Psoas muscle (tissue), 8 donors: ENCODE measurements around the gene CYP24A1. TPM values are rescaled to one million over a fixed set of nuclear protein-coding genes. Genes with fewer than 3 reads are reported as not detected.

Experiments used
- ATAC-seq, 4 donors: fragments of 200-7000 bp; cut with Tn5 transposase; one replicate each; pipeline ENCODE4 v1.9.1; 2020; ENCODE audit warnings: moderate library complexity in 3 of 4, mild to moderate bottlenecking in 2 of 4
- DNase-seq, 2 donors: peaks; one replicate each; pipeline ENCODE4 v3.0.0-alpha.2; 2020
- H3K27ac ChIP-seq: fragments of 200-600 bp; one replicate; pipeline ENCODE4 v1.8.0; 2022
- H3K27me3 ChIP-seq, 3 donors: fragments of 200-600 bp in 1 of 3; one replicate each; pipeline versions ENCODE4 v1.6.1 to v1.8.0; 2013 to 2022; ENCODE audit warnings: low read length in 2 of 3, mild to moderate bottlenecking in 2 of 3, moderate library complexity in 1 of 3; ENCODE audit not compliant: insufficient read depth in 3 of 3
- H3K36me3 ChIP-seq, 2 donors: fragments of 200-600 bp in 1 of 2; one replicate each; pipeline versions ENCODE4 v1.6.1 to v1.8.0; 2013 to 2022; ENCODE audit warnings: low read depth in 1 of 2, mild to moderate bottlenecking in 1 of 2, moderate library complexity in 1 of 2; ENCODE audit not compliant: insufficient read depth in 1 of 2
- H3K4me1 ChIP-seq: fragments of 200-600 bp; one replicate; pipeline ENCODE4 v1.8.0; 2022
- H3K4me3 ChIP-seq: fragments of 200-600 bp; one replicate; pipeline ENCODE4 v1.8.0; 2022; ENCODE audit warnings: mild to moderate bottlenecking
- H3K9me3 ChIP-seq: fragments of 200-600 bp; one replicate; pipeline ENCODE4 v1.8.0; 2022
- CTCF ChIP-seq: fragments of 200-600 bp; IDR thresholded peaks from one replicate; pipeline ENCODE4 v1.8.0; 2022; ENCODE audit warnings: antibody characterized with exemption
- WGBS, 3 donors: extraction: QIAGEN DNeasy Blood & Tissue Kit; methylation state at CpG; one replicate each; pipeline versions ENCODE4 v1.1.6 to v1.1.7; 2013; 5-methylcytosine and 5-hydroxymethylcytosine counted together
- intact Hi-C, 2 donors: fragments of 100-400 bp; cut with DNase I; formaldehyde crosslinking; loops; one replicate each; pipeline versions ENCODE4 v1.11.0 to v1.14.2; 2022
- polyA plus RNA-seq, 3 donors: library from polyadenylated mRNA; stranded (reverse); fragments of 200-250 nt; gene quantifications; one replicate each; pipeline ENCODE4 v1.2.3, GENCODE V29; 2013
- total RNA-seq, 4 donors: library from RNA; stranded (reverse); fragmentation: NEBNext Ultra II Directional in 2 of 4; extraction: Animal tissue kit (Norgen Biotek cat#: 25700) in 2 of 4; gene quantifications; one replicate each; pipeline versions ENCODE4 v1.2.1 to v1.2.4, GENCODE V29; 2021 to 2023
- donor health status: healthy with polysubstance abuse.
- donor health status: DM: no; HTN: no; CAD: no; lungs with moderate emphysema.
- donor health status: Bipolar disorder and iron deficiency.
- donor health status: healthy.
- donor health status: DM: yes; HTN: yes; CAD: no.
- donor health status: DM: no; HTN: no; CAD: no.
- donor health status: DM: no; HTN: no; CAD: no.
- donor health status: DM: yes; HTN: yes; CAD: no.

Gene CYP24A1
- total and polyA plus RNA-seq, 7 donors: 0.03 TPM; not detected in 6

GRCh38 chr20:54158856-54159418 lies 14.8 kb downstream of the CYP24A1 start:
- 88 to 91% (median 89%) methylated on average over 8 of the region's 8 CpGs for WGBS, 3 donors
- H3K27ac ChIP-seq: no peak overlapping the region
- TF ChIP-seq CTCF: no peak
- intact Hi-C loops: no loop called here
- no peaks in the 10 kb centered on the region for H3K36me3 ChIP-seq
- H3K27me3 ChIP-seq: peaks cover 4 to 7% (median 7%) of the 10 kb centered on the region in 3 donors
- H3K9me3 ChIP-seq: no peaks in the 10 kb centered on the region
- H3K4me1 ChIP-seq: no peaks in the 10 kb centered on the region
- ATAC-seq: no peak
- no peak for DNase-seq
- no peak overlapping the region for H3K4me3 ChIP-seq

- WGBS, 3 donors: 80 to 83% (median 81%) methylated on average over 3 of the region's 3 CpGs
- no peak for TF ChIP-seq CTCF
- Histone ChIP-seq H3K36me3 (no peaks in the 10 kb centered on the region), H3K9me3 (no peaks in the 10 kb centered on the region), H3K27me3 (peaks cover 4 to 7% (median 7%) of the 10 kb centered on the region in 3 donors), H3K4me1 (no peaks in the 10 kb centered on the region), H3K4me3 (no peak overlapping the region), H3K27ac (no peak overlapping the region)
- intact Hi-C loops: no loop called here
- DNase-seq (no peak), ATAC-seq (no peak)
These were observed 15.6 kb downstream of the CYP24A1 start for GRCh38 chr20:54158226-54158625.

GRCh38 chr20:54156981-54157835 lies 16.6 kb downstream of the CYP24A1 start:
- no peak for ATAC-seq
- TF ChIP-seq CTCF: no peak
- Histone ChIP-seq H3K27me3 (peaks cover 0 to 4% (median 3%) of the 10 kb centered on the region in 3 donors), H3K4me1 (no peaks in the 10 kb centered on the region), H3K27ac (no peak overlapping the region), H3K4me3 (no peak overlapping the region), H3K9me3 (no peaks in the 10 kb centered on the region), H3K36me3 (no peaks in the 10 kb centered on the region)
- intact Hi-C loops: no loop called here
- DNase-seq: no peak
- 79 to 81% (median 81%) methylated on average over 19 of the region's 19 CpGs for WGBS, 3 donors

DNA sequence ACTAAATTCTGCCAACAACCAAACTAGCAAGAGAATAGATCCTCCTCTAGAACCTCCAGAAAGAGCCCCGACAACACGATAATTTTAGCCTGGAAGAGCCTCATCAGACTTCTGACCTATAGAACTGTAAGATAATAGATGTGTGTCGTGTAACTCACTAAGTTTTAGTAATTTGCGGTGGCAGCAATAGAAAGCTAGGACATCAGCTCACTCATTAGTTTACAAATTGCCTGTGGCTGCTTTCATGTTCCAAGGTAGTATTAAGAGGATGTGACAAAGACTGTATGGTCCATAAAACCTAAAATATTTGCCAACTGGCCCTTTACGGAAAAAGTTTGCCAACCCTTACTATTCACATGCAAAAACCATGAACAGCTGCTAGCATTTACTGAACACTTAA lies 17.3 kb downstream of the CYP24A1 start:
- ATAC-seq: no peak
- no peak overlapping the region for H3K4me3 ChIP-seq
- no peaks in the 10 kb centered on the region for H3K4me1 ChIP-seq
- intact Hi-C loops: no loop called here
- no peak for DNase-seq
- no peaks in the 10 kb centered on the region for H3K9me3 ChIP-seq
- WGBS, 3 donors: 64 to 75% (median 68%) methylated on average over 5 of the region's 5 CpGs
- H3K36me3 ChIP-seq: no peaks in the 10 kb centered on the region
- TF ChIP-seq CTCF: no peak
- no peak overlapping the region for H3K27ac ChIP-seq
- H3K27me3 ChIP-seq: peaks cover 0 to 4% (median 2%) of the 10 kb centered on the region in 3 donors
